Activated naive CD4-positive, alpha-beta T cell treated with Interleukin-2 at 50 U/mL for 16 hours (primary cell): ENCODE results near the gene RPL10A.
"Not testable (repeated sequence)": the region's sequence is repeated elsewhere in the genome, so short reads cannot be mapped to it uniquely, and the experiment has no call there.

Experiments used
- DNase-seq: peaks from one replicate; pipeline ENCODE4 v3.0.0-alpha.2; 2020

RPL10A gene

DNA sequence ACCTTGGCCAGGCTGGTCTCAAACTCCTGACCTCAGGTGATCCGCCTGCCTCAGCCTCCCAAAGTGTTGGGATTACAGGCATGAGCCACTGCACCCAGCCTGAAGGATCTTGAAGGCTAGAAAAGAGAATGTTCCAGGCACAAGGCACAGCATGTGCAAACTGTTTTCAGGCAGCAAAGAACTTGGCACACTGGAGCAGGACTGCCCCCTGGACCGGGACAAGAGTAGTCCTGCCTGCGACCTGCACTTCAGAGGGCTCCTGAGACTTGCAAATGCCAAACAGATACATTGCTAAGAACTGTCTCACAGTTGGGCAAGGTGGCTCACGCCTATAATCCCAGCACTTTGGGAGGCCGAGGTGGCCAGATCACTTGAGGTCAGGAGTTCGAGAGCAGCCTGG lies 47.7 kb downstream of the RPL10A start:
- not testable (repeated sequence) for DNase-seq

GRCh38 chr6:35516712-35517111 lies 48.5 kb downstream of the RPL10A start:
- no peak for DNase-seq

- not testable (repeated sequence) for DNase-seq
Observed at GRCh38 chr6:35517978-35518377, 49.8 kb downstream of the RPL10A start.

GRCh38 chr6:35518566-35519312 lies 50.5 kb downstream of the RPL10A start:
- DNase-seq = no peak

DNA sequence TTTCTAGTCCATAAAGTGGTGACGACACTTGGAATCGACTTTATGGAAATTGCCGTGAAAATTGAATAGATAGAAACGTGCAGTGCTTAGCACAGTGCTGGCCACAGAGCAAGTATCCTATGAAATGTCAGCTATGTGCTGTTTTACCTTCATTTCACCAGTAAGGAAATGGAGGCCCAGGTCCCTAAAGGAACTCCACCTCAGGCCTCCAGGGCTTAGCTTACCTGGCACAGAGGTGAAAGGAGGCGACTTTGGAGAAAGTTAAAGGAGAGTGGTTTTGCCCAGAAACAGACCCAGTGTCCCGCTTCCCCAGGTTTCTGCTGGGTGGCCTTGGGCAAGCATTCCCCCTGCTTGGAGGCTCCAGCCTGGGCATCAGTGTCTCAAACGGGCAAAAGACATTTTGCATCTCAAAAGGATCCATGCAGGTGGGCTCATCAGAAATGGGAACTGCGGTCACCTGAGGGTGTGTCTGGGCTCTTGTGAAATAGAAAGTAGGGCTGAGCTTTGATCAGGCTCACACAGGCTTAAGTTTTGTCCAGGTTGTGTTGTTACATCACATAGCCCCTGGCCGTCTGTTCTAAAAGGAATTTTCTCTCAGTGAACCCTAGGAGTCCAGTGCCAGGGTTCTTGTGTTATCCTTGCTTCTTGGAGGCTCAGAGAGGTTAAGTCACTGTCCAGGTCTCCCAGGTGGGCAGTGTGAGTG lies 51.3 kb downstream of the RPL10A start:
- no peak for DNase-seq
